Ishikawa (cell line): ENCODE results near the gene SCAMP1.

Experiments
- CEBPB ChIP-seq: IDR thresholded peaks from 2 replicates; pipeline ENCODE4 v1.6.1; 2012
- CREB1 ChIP-seq: IDR thresholded peaks from 2 replicates; pipeline ENCODE4 v1.6.1; 2012; ENCODE audit warnings: low read depth
- EGR1 ChIP-seq: IDR thresholded peaks from 2 replicates; pipeline ENCODE4 v1.6.1; 2012
- EP300 ChIP-seq: IDR thresholded peaks from 2 replicates; pipeline ENCODE4 v1.6.1; 2012; ENCODE audit warnings: borderline replicate concordance
- FOXM1 ChIP-seq: IDR thresholded peaks from 2 replicates; pipeline ENCODE4 v1.6.1; 2012; ENCODE audit warnings: low read depth, borderline replicate concordance
- MAX ChIP-seq: IDR thresholded peaks from 2 replicates; pipeline ENCODE4 v1.6.1; 2012
- NFIC ChIP-seq: IDR thresholded peaks from 2 replicates; pipeline ENCODE4 v1.6.1; 2012
- RAD21 ChIP-seq: IDR thresholded peaks from 2 replicates; pipeline ENCODE4 v1.6.1; 2012; ENCODE audit warnings: low read depth
- REST ChIP-seq: IDR thresholded peaks from 2 replicates; pipeline ENCODE4 v1.6.1; 2012; ENCODE audit warnings: low read depth, mild to moderate bottlenecking
- TAF1 ChIP-seq: IDR thresholded peaks from 2 replicates; pipeline ENCODE4 v1.6.1; 2012; ENCODE audit warnings: low read depth, mild to moderate bottlenecking
- TCF12 ChIP-seq: IDR thresholded peaks from 2 replicates; pipeline ENCODE4 v1.6.1; 2012; ENCODE audit warnings: low read depth
- TEAD4 ChIP-seq: IDR thresholded peaks from 2 replicates; pipeline ENCODE4 v1.6.1; 2012
- USF1 ChIP-seq: IDR thresholded peaks from 2 replicates; pipeline ENCODE4 v1.6.1; 2012
- YY1 ChIP-seq: IDR thresholded peaks from 2 replicates; pipeline ENCODE4 v1.6.1; 2012; ENCODE audit warnings: low read depth
- ZBTB7A ChIP-seq: IDR thresholded peaks from 2 replicates; pipeline ENCODE4 v1.6.1; 2012; ENCODE audit warnings: low read depth

Gene SCAMP1

GRCh38 chr5:78503958-78504653 lies 143.7 kb downstream of the SCAMP1 start:
- TF ChIP-seq USF1 (no peak), TEAD4 (no peak), FOXM1 (no peak), ZBTB7A (no peak), RAD21 (no peak), TCF12 (no peak), EP300 (no peak), YY1 (no peak), CREB1 (no peak), TAF1 (no peak), CEBPB (no peak), NFIC (no peak), REST (no peak)

- TF ChIP-seq EP300 (no peak), FOXM1 (no peak), EGR1 (no peak), TCF12 (no peak), MAX (no peak), ZBTB7A (no peak), CREB1 (no peak), NFIC (no peak), TAF1 (no peak), YY1 (no peak), CEBPB (no peak), TEAD4 (no peak), RAD21 (no peak), USF1 (no peak), REST (no peak)
Observed at GRCh38 chr5:78504704-78505677, 144.6 kb downstream of the SCAMP1 start.

DNA sequence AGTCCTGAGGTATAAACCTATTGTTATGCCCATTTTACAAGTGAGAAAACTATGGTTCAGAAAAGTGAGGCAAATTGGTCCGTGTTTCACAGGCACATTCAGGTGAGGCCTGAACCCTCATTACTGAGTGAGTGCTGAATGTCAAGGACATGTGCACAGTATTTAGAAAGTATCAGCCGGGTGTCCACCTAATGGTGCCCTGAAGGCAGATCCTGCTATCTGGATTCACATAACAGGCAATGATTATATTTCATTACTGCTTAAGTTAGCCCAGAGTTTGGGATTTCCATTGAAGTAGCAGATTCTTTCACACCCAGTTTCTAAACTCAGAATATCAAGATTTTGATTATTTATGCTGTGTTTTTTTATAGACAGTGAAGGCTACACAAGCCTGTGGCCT lies 145.4 kb downstream of the SCAMP1 start:
- TF ChIP-seq TCF12, result no peak
- TF ChIP-seq USF1, result no peak
- TF ChIP-seq FOXM1, result no peak
- TF ChIP-seq YY1, result no peak
- no peak for TF ChIP-seq MAX

DNA sequence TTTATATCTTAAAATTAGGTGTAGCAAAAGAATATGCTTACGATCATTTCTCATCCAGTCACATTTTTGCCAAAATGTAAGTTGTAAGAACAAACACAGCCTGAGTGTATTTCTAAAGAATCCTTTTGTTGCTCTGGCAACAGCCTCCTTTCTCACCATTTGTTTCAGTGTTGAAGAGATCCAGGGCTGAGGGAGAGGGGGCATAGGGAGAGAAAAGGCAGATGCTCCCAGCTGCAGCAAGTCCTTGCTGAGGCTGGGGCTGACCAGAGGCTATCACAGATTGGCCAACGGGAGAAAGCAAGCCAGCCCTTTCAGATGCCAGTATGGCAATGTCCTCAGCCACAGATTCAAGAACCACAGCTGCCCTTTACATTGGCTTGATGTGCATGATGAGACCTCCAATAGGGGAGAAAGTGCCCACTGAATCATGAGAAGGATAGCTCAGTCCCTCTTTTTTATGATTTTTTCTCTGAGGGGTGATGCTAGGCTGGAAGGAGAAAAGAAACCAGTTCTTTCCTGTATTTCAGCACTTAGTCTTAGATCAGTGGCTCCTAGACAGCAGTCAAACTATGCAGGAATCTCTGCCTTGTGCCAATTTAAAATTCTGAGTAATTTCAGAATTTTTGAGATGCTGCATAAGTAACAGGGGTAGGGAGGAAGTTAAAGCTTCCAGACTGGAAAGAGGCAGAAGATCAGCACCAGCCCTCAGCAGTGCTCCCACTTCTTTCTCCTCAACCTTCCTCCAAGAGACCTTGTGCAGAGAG lies 146.0 kb downstream of the SCAMP1 start:
- TF ChIP-seq TCF12 (no peak), YY1 (no peak), USF1 (no peak), MAX (no peak), TEAD4 (no peak), CEBPB (no peak), REST (no peak), EGR1 (no peak), TAF1 (no peak), FOXM1 (no peak), RAD21 (no peak), CREB1 (no peak)
